ENCODE data around the gene ZNF226.
"Not testable (repeated sequence)": the region's sequence is repeated elsewhere in the genome, so short reads cannot be mapped to it uniquely, and the experiment has no call there.

GRCh38 chr19:44219926-44220325 is 55.0 kb downstream of the ZNF226 start:
- TF ChIP-seq POLR2A (conservative IDR thresholded peaks at IDR 0.05); ZBTB8A (IDR thresholded peaks at IDR 0.05; ENCODE audit: partially characterized antibody); JUND (IDR thresholded peaks at IDR 0.05; ENCODE audit: borderline replicate concordance, low read depth, low read length); JUND (tag; IDR thresholded peaks at IDR 0.05; ENCODE audit: borderline replicate concordance, low read depth, low read length); CTCF (IDR thresholded peaks at IDR 0.05 in 2 of 3, conservative IDR thresholded peaks at IDR 0.05 in 1 of 3; ENCODE audit: insufficient read depth in 2 of 3, low read depth in 1 of 3, low read length in 3 of 3): not testable (repeated sequence)
